Liver (tissue), 9 donors: ENCODE measurements around the gene PMM1. TPM values are rescaled to one million over a fixed set of nuclear protein-coding genes. Genes with fewer than 3 reads are reported as not detected.

Experiments used
- DNase-seq: peaks from one replicate; pipeline ENCODE4 v3.0.0-alpha.2; 2017; ENCODE audit warnings: low spot score
- H3K27ac ChIP-seq, 2 donors: one replicate each; pipeline ENCODE4 v1.7.0; 2013; ENCODE audit warnings: inconsistent platforms in 2 of 2, low read length in 2 of 2, control low read depth in 1 of 2, low read depth in 1 of 2, mild to moderate bottlenecking in 1 of 2
- H3K27me3 ChIP-seq, 4 donors: one replicate each; pipeline versions ENCODE4 v1.6.1 to v1.7.0; 2013; ENCODE audit warnings: low read length in 3 of 4, inconsistent platforms in 1 of 4, mild to moderate bottlenecking in 1 of 4, moderate library complexity in 1 of 4; ENCODE audit not compliant: control insufficient read depth in 4 of 4, insufficient read depth in 4 of 4
- H3K36me3 ChIP-seq, 4 donors: one replicate each; pipeline versions ENCODE4 v1.6.1 to v1.7.0; 2013; ENCODE audit warnings: low read length in 3 of 4, mild to moderate bottlenecking in 3 of 4, low read depth in 1 of 4, moderate library complexity in 1 of 4; ENCODE audit not compliant: control insufficient read depth in 4 of 4, insufficient read depth in 3 of 4
- H3K4me1 ChIP-seq, 4 donors: one replicate each; pipeline versions ENCODE4 v1.6.1 to v1.7.0; 2013; ENCODE audit warnings: low read length in 3 of 4, mild to moderate bottlenecking in 3 of 4, moderate library complexity in 1 of 4; ENCODE audit not compliant: control insufficient read depth in 4 of 4, insufficient read depth in 4 of 4
- H3K4me3 ChIP-seq, 3 donors: one replicate each; pipeline versions ENCODE4 v1.6.1 to v1.7.0; 2013; ENCODE audit warnings: low read length in 3 of 3, control low read depth in 1 of 3, low read depth in 1 of 3, mild to moderate bottlenecking in 1 of 3
- H3K9ac ChIP-seq, 2 donors: one replicate each; pipeline ENCODE4 v1.7.0; 2013; ENCODE audit warnings: low read length in 2 of 2, mild to moderate bottlenecking in 2 of 2, moderate library complexity in 2 of 2, control low read depth in 1 of 2, low read depth in 1 of 2
- H3K9me3 ChIP-seq, 4 donors: one replicate each; pipeline versions ENCODE4 v1.6.1 to v1.7.0; 2013; ENCODE audit warnings: low read length in 3 of 4; ENCODE audit not compliant: control insufficient read depth in 4 of 4
- ATF3 ChIP-seq: IDR thresholded peaks from 2 replicates; pipeline ENCODE4 v1.6.1; 2016; ENCODE audit warnings: antibody characterized with exemption
- CTCF ChIP-seq: fragments of 150-350 bp; IDR thresholded peaks from 2 replicates; pipeline ENCODE4 v1.5.1; 2017; ENCODE audit warnings: improper control_type of control experiment, low read depth, low read length; ENCODE audit not compliant: missing input control
- EGR1 ChIP-seq, 2 donors: IDR thresholded peaks; 2 replicates each; pipeline ENCODE4 v1.6.1; 2016 to 2018; ENCODE audit warnings: antibody characterized with exemption in 2 of 2, low read depth in 2 of 2
- FOXA1 ChIP-seq: IDR thresholded peaks from 2 replicates; pipeline ENCODE4 v1.6.1; 2016; ENCODE audit warnings: antibody characterized with exemption
- FOXA2 ChIP-seq: IDR thresholded peaks from 2 replicates; pipeline ENCODE4 v1.6.1; 2016; ENCODE audit warnings: antibody characterized with exemption
- GABPA ChIP-seq, 2 donors: IDR thresholded peaks in 1 of 2; conservative IDR thresholded peaks in 1 of 2; 2 replicates each; pipeline ENCODE4 v1.6.1; 2016; ENCODE audit warnings: antibody characterized with exemption in 2 of 2, mild to moderate bottlenecking in 1 of 2, moderate library complexity in 1 of 2
- HNF4A ChIP-seq, 2 donors: conservative IDR thresholded peaks; 2 replicates each; pipeline ENCODE4 v1.6.1; 2016; ENCODE audit warnings: antibody characterized with exemption in 2 of 2, mild to moderate bottlenecking in 2 of 2
- HNF4G ChIP-seq: IDR thresholded peaks from 2 replicates; pipeline ENCODE4 v1.6.1; 2016; ENCODE audit warnings: antibody characterized with exemption
- JUND ChIP-seq, 2 donors: IDR thresholded peaks; 2 replicates each; pipeline ENCODE4 v1.6.1; 2016; ENCODE audit warnings: antibody characterized with exemption in 2 of 2
- MAX ChIP-seq: IDR thresholded peaks from 2 replicates; pipeline ENCODE4 v1.6.1; 2016; ENCODE audit warnings: antibody characterized with exemption
- NR2F2 ChIP-seq: IDR thresholded peaks from 2 replicates; pipeline ENCODE4 v1.6.1; 2016; ENCODE audit warnings: antibody characterized with exemption
- RAD21 ChIP-seq, 2 donors: IDR thresholded peaks; 2 replicates each; pipeline ENCODE4 v1.6.1; 2016; ENCODE audit warnings: antibody characterized with exemption in 2 of 2, mild to moderate bottlenecking in 2 of 2
- REST ChIP-seq: IDR thresholded peaks from 2 replicates; pipeline ENCODE4 v1.6.1; 2016; ENCODE audit warnings: antibody characterized with exemption, mild to moderate bottlenecking
- RXRA ChIP-seq, 2 donors: IDR thresholded peaks; 2 replicates each; pipeline ENCODE4 v1.6.1; 2017 to 2018; ENCODE audit warnings: antibody characterized with exemption in 2 of 2, mild to moderate bottlenecking in 1 of 2
- SP1 ChIP-seq: IDR thresholded peaks from 2 replicates; pipeline ENCODE4 v1.6.1; 2018; ENCODE audit warnings: antibody characterized with exemption, mild to moderate bottlenecking
- ZBTB33 ChIP-seq: IDR thresholded peaks from 2 replicates; pipeline ENCODE4 v1.6.1; 2016; ENCODE audit warnings: antibody characterized with exemption
- WGBS: extraction: QIAGEN DNeasy Blood & Tissue Kit; methylation state at CpG from one replicate; pipeline ENCODE4 v1.1.7; 2013; 5-methylcytosine and 5-hydroxymethylcytosine counted together
- polyA plus RNA-seq, 2 donors: library from polyadenylated mRNA; stranded (reverse) in 1 of 2; unstranded in 1 of 2; fragments of 200-250 nt in 1 of 2; fragments of >200 nt in 1 of 2; fragmentation: Nextera tagmentation in 1 of 2; extraction: Ambion mirVana in 1 of 2; gene quantifications; one replicate each; pipeline versions ENCODE4 v1.2.1 to v1.2.3, GENCODE V29; 2013 to 2015
- total RNA-seq, 2 donors: library from RNA; depleted of rRNA; stranded (reverse); fragments of >200 nt; gene quantifications; one replicate each; pipeline ENCODE4 v1.2.3, GENCODE V29; 2014
- donor health status: healthy.
- donor health status: healthy.
- donor health status: healthy.
- donor health status: healthy.
- donor health status: healthy.

PMM1 gene
- total and polyA plus RNA-seq, 4 donors = 24.9 to 50.2 (median 32.6) TPM

GRCh38 chr22:41544671-41545476 is 44.8 kb downstream of the PMM1 start:
- WGBS = 33% methylated on average over 21 of the region's 21 CpGs
- H3K4me3 ChIP-seq = no peak overlapping the region
- TF ChIP-seq EGR1 (IDR thresholded peaks at IDR 0.05; ENCODE audit: low read depth in 2 of 2) (peak in 1 of 2 donors; percentile 26), REST (no peak), HNF4A (conservative IDR thresholded peaks at IDR 0.05) (peak in 1 of 2 donors; percentile 37), SP1 (peak; percentile 55), RAD21 (IDR thresholded peaks at IDR 0.05) (peak; percentile 23 to 57), JUND (IDR thresholded peaks at IDR 0.05) (no peak), RXRA (IDR thresholded peaks at IDR 0.05) (peak in 1 of 2 donors; percentile 64), MAX (peak; percentile 9)
- DNase-seq = no peak
- peak overlapping the region in 1 of 2 donors; percentile 25 for H3K27ac ChIP-seq
- peak overlapping the region in 1 of 2 donors; percentile 54 for H3K9ac ChIP-seq
- no peaks in the 10 kb centered on the region for H3K36me3 ChIP-seq
- no peaks in the 10 kb centered on the region for H3K27me3 ChIP-seq
- no peaks in the 10 kb centered on the region for H3K9me3 ChIP-seq
- peaks cover 5 to 46% (median 41%) of the 10 kb centered on the region in 4 donors for H3K4me1 ChIP-seq

- 1% methylated on average over 80 of the region's 80 CpGs for WGBS
- H3K36me3 ChIP-seq = peaks cover 0 to 6% (median 1%) of the 10 kb centered on the region in 4 donors
- peak within 1 kb of the TSS; percentile 65 to 94 for H3K27ac ChIP-seq
- H3K27me3 ChIP-seq = no peaks in the 10 kb centered on the region
- DNase-seq = peak; percentile 98
- H3K9me3 ChIP-seq = no peaks in the 10 kb centered on the region
- peaks cover 5 to 45% (median 37%) of the 10 kb centered on the region in 4 donors for H3K4me1 ChIP-seq
- H3K4me3 ChIP-seq = peak within 1 kb of the TSS; percentile 69 to 96 (median 88)
- H3K9ac ChIP-seq = peak within 1 kb of the TSS; percentile 71 to 92
- no peak for TF ChIP-seq HNF4G
- TF ChIP-seq FOXA2 = no peak
- no peak for TF ChIP-seq ATF3
- no peak for TF ChIP-seq NR2F2
- TF ChIP-seq REST = no peak
- peak in 1 of 2 donors; percentile 65 for TF ChIP-seq GABPA (IDR thresholded peaks at IDR 0.05 in 1 of 2, conservative IDR thresholded peaks at IDR 0.05 in 1 of 2)
- peak; percentile 58 for TF ChIP-seq CTCF
- peak; percentile 27 for TF ChIP-seq MAX
- peak; percentile 74 to 76 for TF ChIP-seq RAD21 (IDR thresholded peaks at IDR 0.05)
- no peak for TF ChIP-seq ZBTB33
- peak; percentile 79 for TF ChIP-seq SP1
- TF ChIP-seq HNF4A (conservative IDR thresholded peaks at IDR 0.05) = no peak
- peak in 1 of 2 donors; percentile 14 for TF ChIP-seq RXRA (IDR thresholded peaks at IDR 0.05)
- TF ChIP-seq FOXA1 = no peak
- TF ChIP-seq EGR1 (IDR thresholded peaks at IDR 0.05; ENCODE audit: low read depth in 2 of 2) = peak; percentile 47 to 83
Observed at GRCh38 chr22:41543854-41544670, 45.6 kb downstream of the PMM1 start, which contains the start of gene POLR3H. TSS of gene POLR3H (minus strand) at chr22:41544470. CDS start at chr22:41544101, 369 bp downstream.
